HG03442 (cell line): ENCODE data around the gene STK35.
"Not testable (repeated sequence)": the region's sequence is repeated elsewhere in the genome, so short reads cannot be mapped to it uniquely, and the experiment has no call there.

ENCODE experiments used
- ATAC-seq: cut with Tn5 transposase; IDR thresholded peaks from one replicate; pipeline ENCODE4 v1.9.1; 2021; ENCODE audit warnings: mild to moderate bottlenecking, moderate library complexity; ENCODE audit not compliant: unreplicated experiment

STK35 gene

GRCh38 chr20:2178318-2179232, 76.9 kb downstream of the STK35 start:
- no peak for ATAC-seq

DNA sequence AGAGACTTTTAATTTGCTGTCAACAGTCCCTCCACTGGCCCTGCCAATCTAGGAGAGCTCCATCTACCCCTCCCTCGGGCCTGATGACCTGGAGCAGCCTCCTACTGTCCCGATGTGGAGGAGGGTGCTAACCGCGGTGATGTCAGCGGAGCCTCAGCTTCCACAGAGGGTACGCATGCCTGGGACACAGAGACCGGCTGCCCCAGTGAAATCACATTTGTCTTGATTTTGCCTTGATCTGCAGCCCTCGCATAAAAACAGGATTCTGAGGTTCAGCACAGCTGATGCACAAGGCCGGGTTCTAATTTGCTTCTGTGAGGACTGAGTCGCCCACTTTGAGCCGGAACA, 77.6 kb downstream of the STK35 start:
- ATAC-seq = no peak

DNA sequence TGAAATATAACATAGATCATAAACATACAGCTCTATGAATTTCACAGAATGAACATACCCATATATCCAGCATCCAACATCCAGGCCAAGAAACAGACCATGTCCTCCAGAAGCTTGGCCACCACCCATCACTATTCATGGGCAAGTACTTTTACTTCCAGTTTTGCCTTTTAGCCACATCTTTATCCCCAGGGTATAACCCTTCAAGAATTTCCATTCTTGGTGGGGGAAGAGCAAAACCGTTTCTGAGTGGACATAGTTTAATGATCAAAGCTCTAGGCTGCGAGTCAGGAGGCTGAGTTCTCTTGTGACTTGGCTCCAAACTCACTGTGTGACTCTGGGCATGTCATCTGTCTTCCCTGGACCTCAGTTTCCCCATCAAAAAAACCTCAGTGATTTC, 78.3 kb downstream of the STK35 start:
- ATAC-seq = no peak

GRCh38 chr20:2183381-2183780, 81.8 kb downstream of the STK35 start:
- no peak for ATAC-seq

DNA sequence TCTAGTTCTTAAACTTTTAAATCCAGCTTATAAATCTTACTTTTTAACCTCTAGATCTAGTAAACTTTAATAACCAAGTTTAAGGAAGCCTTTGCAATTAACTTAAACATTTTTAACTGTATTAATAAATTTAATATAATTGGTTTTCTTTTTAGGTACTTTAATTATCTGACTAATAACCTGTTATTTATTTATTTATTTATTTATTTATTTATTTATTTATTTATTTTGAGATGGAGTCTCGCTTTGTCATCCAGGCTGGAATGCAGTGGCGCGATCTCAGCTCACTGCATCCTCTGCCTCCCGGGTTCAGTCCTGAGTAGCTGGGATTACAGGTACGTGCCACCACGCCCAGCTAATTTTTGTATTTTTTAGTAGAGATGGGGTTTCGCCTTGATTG, 83.3 kb downstream of the STK35 start:
- not testable (repeated sequence) for ATAC-seq

- ATAC-seq = no peak
Measured at GRCh38 chr20:2195614-2196013, 94.0 kb downstream of the STK35 start.

- ATAC-seq = no peak
Measured at GRCh38 chr20:2197166-2197565, 95.5 kb downstream of the STK35 start.
